ENCODE measurements around the gene CDK17. TPM values are rescaled to one million over a fixed set of nuclear protein-coding genes. Genes with fewer than 3 reads are reported as not detected.

Gene CDK17
- total RNA-seq, 4 donors from 2014 or later, result 32.4 to 64.7 (median 49.0) TPM

- peaks cover 0 to 4% of the 10 kb centered on the region in 2 donors for H3K36me3 ChIP-seq
Observed at GRCh38 chr12:96293093-96293492, 107.1 kb downstream of the CDK17 start.

GRCh38 chr12:96289067-96289466 lies 111.2 kb downstream of the CDK17 start:
- WGBS, 2 donors, result 85 to 89% methylated on average over 5 of the region's 5 CpGs
- H3K9me3 ChIP-seq, result no peaks in the 10 kb centered on the region
- peaks cover 19 to 21% of the 10 kb centered on the region in 2 donors for H3K36me3 ChIP-seq
- intact Hi-C loops (cut with DNase I), result no loop called here
- H3K4me3 ChIP-seq (replicated peaks in 1 of 3), result no peak overlapping the region
- no peaks in the 10 kb centered on the region for H3K4me1 ChIP-seq
- no peak overlapping the region for H3K27ac ChIP-seq
- no peaks in the 10 kb centered on the region for H3K27me3 ChIP-seq
- TF ChIP-seq CTCF (IDR thresholded peaks at IDR 0.05) (no peak), POLR2A (IDR thresholded peaks at IDR 0.05) (no peak)
- DNase-seq, result no peak

More at GRCh38 chr12:96293093-96293492, 107.1 kb downstream of the CDK17 start:
- intact Hi-C loops (cut with DNase I), result no loop called here
- no peaks in the 10 kb centered on the region for H3K4me1 ChIP-seq
- no peak overlapping the region for H3K4me3 ChIP-seq (replicated peaks in 1 of 3)
- TF ChIP-seq POLR2A (IDR thresholded peaks at IDR 0.05) (no peak), CTCF (IDR thresholded peaks at IDR 0.05) (no peak)
- no peaks in the 10 kb centered on the region for H3K9me3 ChIP-seq
- H3K27me3 ChIP-seq, result no peaks in the 10 kb centered on the region
- no peak for DNase-seq
- WGBS, 2 donors, result 98 to 100% methylated on average over 2 of the region's 2 CpGs
- H3K27ac ChIP-seq, result no peak overlapping the region

GRCh38 chr12:96285158-96285557 lies 115.1 kb downstream of the CDK17 start:
- no peak overlapping the region for H3K4me3 ChIP-seq (replicated peaks in 1 of 3)
- no peak overlapping the region for H3K27ac ChIP-seq
- no peaks in the 10 kb centered on the region for H3K27me3 ChIP-seq
- no peak for DNase-seq
- intact Hi-C loops (cut with DNase I), result no loop called here
- no peaks in the 10 kb centered on the region for H3K9me3 ChIP-seq
- TF ChIP-seq CTCF (IDR thresholded peaks at IDR 0.05), result no peak
- TF ChIP-seq POLR2A (IDR thresholded peaks at IDR 0.05), result no peak
- no peaks in the 10 kb centered on the region for H3K4me1 ChIP-seq
- H3K36me3 ChIP-seq, result peaks cover 33 to 36% of the 10 kb centered on the region in 2 donors

- Histone ChIP-seq H3K9me3 (no peaks in the 10 kb centered on the region), H3K4me1 (no peaks in the 10 kb centered on the region), H3K27me3 (no peaks in the 10 kb centered on the region), H3K4me3 (replicated peaks in 1 of 3) (no peak overlapping the region), H3K36me3 (peaks cover 0 to 3% of the 10 kb centered on the region in 2 donors), H3K27ac (no peak overlapping the region)
- DNase-seq, result no peak
- TF ChIP-seq CTCF (IDR thresholded peaks at IDR 0.05) (no peak), POLR2A (IDR thresholded peaks at IDR 0.05) (no peak)
- intact Hi-C loops (cut with DNase I), result no loop called here
Observed at GRCh38 chr12:96274331-96274730, 125.9 kb downstream of the CDK17 start.

GRCh38 chr12:96271469-96272199 lies 128.6 kb downstream of the CDK17 start:
- intact Hi-C loops (cut with DNase I), result no loop called here
- H3K4me1 ChIP-seq, result no peaks in the 10 kb centered on the region
- H3K4me3 ChIP-seq (replicated peaks in 1 of 3), result no peak overlapping the region
- no peak overlapping the region for H3K27ac ChIP-seq
- DNase-seq, result no peak
- TF ChIP-seq CTCF (IDR thresholded peaks at IDR 0.05), result no peak
- no peak for TF ChIP-seq POLR2A (IDR thresholded peaks at IDR 0.05)
- no peaks in the 10 kb centered on the region for H3K9me3 ChIP-seq
- H3K27me3 ChIP-seq, result no peaks in the 10 kb centered on the region
- WGBS, 2 donors, result 83 to 85% methylated on average over 8 of the region's 8 CpGs
- peaks cover 0 to 2% of the 10 kb centered on the region in 2 donors for H3K36me3 ChIP-seq

All from thyroid gland (tissue), 4 donors.